T-helper 1 cell treated with Interleukin-12 subunit alpha and Interleukin-12 subunit beta and Interleukin-4 antibody, amounts not matched to agents 30 μg/mL and 1 μg/mL, for 36 hours (primary cell): ENCODE results near the gene GPR34.
"Not testable (repeated sequence)": the region's sequence is repeated elsewhere in the genome, so short reads cannot be mapped to it uniquely, and the experiment has no call there.

Experiments
- H3K27ac Mint-ChIP-seq: one replicate; pipeline ENCODE4 v1.8.0; 2021; ENCODE audit warnings: mild to moderate bottlenecking, mixed read lengths
- H3K27me3 Mint-ChIP-seq: one replicate; pipeline ENCODE4 v1.8.0; 2021; ENCODE audit warnings: low read depth, mixed read lengths
- H3K36me3 Mint-ChIP-seq: one replicate; pipeline ENCODE4 v1.8.0; 2021; ENCODE audit warnings: low read depth, mixed read lengths
- H3K4me1 Mint-ChIP-seq: one replicate; pipeline ENCODE4 v1.8.0; 2021; ENCODE audit warnings: low read depth, mixed read lengths
- H3K4me3 Mint-ChIP-seq: one replicate; pipeline ENCODE4 v1.8.0; 2021; ENCODE audit warnings: mild to moderate bottlenecking, moderate library complexity, mixed read lengths
- H3K9me3 Mint-ChIP-seq: one replicate; pipeline ENCODE4 v1.8.0; 2021; ENCODE audit warnings: mixed read lengths

Gene GPR34

DNA sequence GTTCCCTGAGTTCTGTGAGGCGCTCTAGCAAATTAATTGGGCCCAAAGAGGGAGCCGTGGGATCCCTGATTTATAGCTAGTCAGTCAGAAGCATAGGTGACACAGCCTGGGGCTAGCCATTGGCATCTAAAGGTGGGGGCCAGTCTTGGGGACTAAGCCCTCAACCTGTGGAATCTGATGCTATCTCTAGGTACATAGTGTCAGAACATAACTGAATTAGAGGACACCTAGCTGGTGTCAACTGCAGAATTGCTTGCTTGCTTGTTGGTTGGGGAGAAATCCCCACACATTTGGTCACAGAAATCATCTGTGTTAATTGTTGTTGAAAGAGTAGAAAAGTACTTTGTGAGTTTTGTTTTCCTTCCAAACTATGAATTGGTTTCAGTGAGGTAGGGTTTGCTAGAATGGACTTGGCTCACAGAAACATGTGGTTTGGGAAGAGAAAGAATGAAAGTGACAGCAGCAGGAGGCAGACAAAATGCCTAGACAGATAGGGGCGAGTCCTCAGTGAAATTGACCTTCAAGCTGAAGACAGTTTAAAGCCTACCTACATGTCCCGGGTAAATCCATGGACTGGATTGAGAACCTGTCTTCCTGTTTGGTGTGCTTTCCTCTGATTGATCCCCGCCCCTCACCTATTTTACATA is 22.4 kb downstream of the GPR34 start:
- Mint-ChIP-seq H3K36me3 (peaks cover 13% of the 10 kb centered on the region), H3K9me3 (no peaks in the 10 kb centered on the region), H3K4me3 (no peak overlapping the region), H3K4me1 (peaks cover 34% of the 10 kb centered on the region), H3K27ac (no peak overlapping the region), H3K27me3 (no peaks in the 10 kb centered on the region)

GRCh38 chrX:41716222-41716621 is 27.4 kb downstream of the GPR34 start:
- peaks cover 20% of the 10 kb centered on the region for H3K9me3 Mint-ChIP-seq
- H3K27ac Mint-ChIP-seq: peak overlapping the region; percentile 68
- H3K4me1 Mint-ChIP-seq: peaks cover 37% of the 10 kb centered on the region
- no peaks in the 10 kb centered on the region for H3K27me3 Mint-ChIP-seq
- peaks cover 30% of the 10 kb centered on the region for H3K36me3 Mint-ChIP-seq
- no peak overlapping the region for H3K4me3 Mint-ChIP-seq

GRCh38 chrX:41716767-41717473 is 28.1 kb downstream of the GPR34 start:
- Mint-ChIP-seq H3K27ac (peak overlapping the region; percentile 90), H3K36me3 (peaks cover 34% of the 10 kb centered on the region), H3K4me1 (peaks cover 40% of the 10 kb centered on the region), H3K4me3 (no peak overlapping the region), H3K27me3 (no peaks in the 10 kb centered on the region), H3K9me3 (peaks cover 20% of the 10 kb centered on the region)

- H3K36me3 Mint-ChIP-seq: peaks cover 36% of the 10 kb centered on the region
- H3K27ac Mint-ChIP-seq: no peak overlapping the region
- H3K27me3 Mint-ChIP-seq: no peaks in the 10 kb centered on the region
- H3K4me3 Mint-ChIP-seq: no peak overlapping the region
- peaks cover 25% of the 10 kb centered on the region for H3K9me3 Mint-ChIP-seq
- peaks cover 42% of the 10 kb centered on the region for H3K4me1 Mint-ChIP-seq
These were observed 29.9 kb downstream of the GPR34 start for GRCh38 chrX:41718481-41719235.

DNA sequence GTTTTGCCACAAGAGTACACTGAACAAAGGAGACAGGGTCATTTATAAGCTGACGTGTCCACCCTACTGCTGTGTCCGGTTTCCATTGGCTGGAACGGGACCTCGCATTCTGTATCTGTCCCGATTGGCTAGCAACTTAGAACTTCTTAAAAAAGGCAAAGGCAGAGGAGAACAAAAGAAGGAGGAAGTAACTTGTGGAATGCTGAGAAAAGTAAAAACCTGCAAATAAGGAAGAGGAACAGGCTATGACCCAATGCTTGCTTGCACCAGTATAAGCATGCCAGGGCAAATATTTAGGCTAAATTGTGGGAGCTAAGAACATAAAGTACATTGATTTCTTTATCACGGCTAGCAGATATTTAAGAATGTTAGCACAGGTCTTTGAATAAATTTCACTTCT is 30.8 kb downstream of the GPR34 start:
- not testable (repeated sequence) for H3K4me3 Mint-ChIP-seq, H3K27me3 Mint-ChIP-seq
- peaks cover 25% of the 10 kb centered on the region for H3K9me3 Mint-ChIP-seq
- H3K27ac Mint-ChIP-seq: peak overlapping the region; percentile 63
- peaks cover 31% of the 10 kb centered on the region for H3K36me3 Mint-ChIP-seq
- H3K4me1 Mint-ChIP-seq: peaks cover 39% of the 10 kb centered on the region

- Mint-ChIP-seq H3K36me3 (peaks cover 31% of the 10 kb centered on the region), H3K4me1 (peaks cover 36% of the 10 kb centered on the region), H3K27me3 (no peaks in the 10 kb centered on the region), H3K27ac (peak overlapping the region; percentile 76), H3K9me3 (peaks cover 25% of the 10 kb centered on the region), H3K4me3 (no peak overlapping the region)
These were observed 31.5 kb downstream of the GPR34 start for GRCh38 chrX:41720125-41720779.

- peaks cover 25% of the 10 kb centered on the region for H3K9me3 Mint-ChIP-seq
- H3K27me3 Mint-ChIP-seq: no peaks in the 10 kb centered on the region
- peaks cover 31% of the 10 kb centered on the region for H3K36me3 Mint-ChIP-seq
- no peak overlapping the region for H3K27ac Mint-ChIP-seq
- peaks cover 26% of the 10 kb centered on the region for H3K4me1 Mint-ChIP-seq
- no peak overlapping the region for H3K4me3 Mint-ChIP-seq
These were observed 32.8 kb downstream of the GPR34 start for GRCh38 chrX:41721590-41721989.

- Mint-ChIP-seq H3K9me3 (peaks cover 19% of the 10 kb centered on the region), H3K4me1 (peaks cover 20% of the 10 kb centered on the region), H3K36me3 (peaks cover 30% of the 10 kb centered on the region), H3K4me3 (no peak overlapping the region), H3K27me3 (no peaks in the 10 kb centered on the region), H3K27ac (peak overlapping the region; percentile 21)
These were observed 33.4 kb downstream of the GPR34 start for GRCh38 chrX:41722214-41722613.

GRCh38 chrX:41722816-41723618 is 34.2 kb downstream of the GPR34 start:
- H3K4me1 Mint-ChIP-seq: peaks cover 20% of the 10 kb centered on the region
- H3K36me3 Mint-ChIP-seq: peaks cover 32% of the 10 kb centered on the region
- peaks cover 15% of the 10 kb centered on the region for H3K9me3 Mint-ChIP-seq
- no peak overlapping the region for H3K27ac Mint-ChIP-seq
- no peaks in the 10 kb centered on the region for H3K27me3 Mint-ChIP-seq
- no peak overlapping the region for H3K4me3 Mint-ChIP-seq

GRCh38 chrX:41723826-41724225 is 35.1 kb downstream of the GPR34 start, which contains the start of gene GPR82:
GPR82 (plus strand) TSS chrX:41724181; CDS start chrX:41727027, 2,846 bp downstream.
- Mint-ChIP-seq H3K4me3 (no peak within 1 kb of the TSS), H3K9me3 (peaks cover 15% of the 10 kb centered on the region), H3K4me1 (peaks cover 20% of the 10 kb centered on the region), H3K27ac (no peak within 1 kb of the TSS), H3K27me3 (no peaks in the 10 kb centered on the region), H3K36me3 (peaks cover 29% of the 10 kb centered on the region)

DNA sequence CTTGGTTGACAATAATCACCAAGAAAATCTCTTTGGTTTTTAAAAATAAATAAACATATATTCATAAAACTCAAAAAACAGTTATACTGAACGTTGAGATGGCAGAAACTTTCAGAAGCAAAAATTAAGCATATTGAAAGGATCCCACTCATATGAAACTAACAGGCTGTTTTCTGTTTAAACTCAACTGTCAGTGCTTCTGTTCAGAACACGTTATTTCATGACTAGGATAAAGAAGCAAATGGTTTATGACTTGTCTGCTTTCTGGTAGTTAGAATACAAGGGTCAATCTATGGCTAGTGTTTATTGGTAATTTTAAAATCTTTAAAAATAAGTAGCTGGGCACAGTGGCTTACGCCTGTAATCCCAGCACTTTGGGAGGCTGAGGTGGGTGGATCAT is 39.4 kb downstream of the GPR34 start:
- Mint-ChIP-seq H3K36me3 (peaks cover 15% of the 10 kb centered on the region), H3K9me3 (no peaks in the 10 kb centered on the region), H3K27ac (no peak overlapping the region), H3K27me3 (no peaks in the 10 kb centered on the region), H3K4me3 (no peak overlapping the region), H3K4me1 (peaks cover 10% of the 10 kb centered on the region)

DNA sequence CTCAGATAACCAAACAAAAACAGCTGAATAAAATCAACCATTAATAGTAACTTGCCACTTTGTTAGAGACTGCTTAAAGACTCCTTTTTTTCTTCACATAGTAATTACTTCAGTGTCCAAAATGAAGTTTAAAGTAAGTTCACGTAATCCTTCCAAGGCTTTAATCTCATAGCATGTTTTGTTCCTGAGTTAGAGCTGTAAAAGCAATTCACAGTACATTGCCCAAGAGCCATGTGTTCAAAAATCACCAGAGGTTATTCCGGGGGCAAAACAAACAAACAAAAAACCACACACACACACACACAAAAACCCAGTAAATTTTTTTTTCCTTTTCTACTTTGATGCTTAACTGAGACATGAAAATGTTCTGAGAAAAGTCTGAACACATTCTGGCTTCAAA is 41.3 kb downstream of the GPR34 start:
- H3K36me3 Mint-ChIP-seq: peaks cover 15% of the 10 kb centered on the region
- no peaks in the 10 kb centered on the region for H3K27me3 Mint-ChIP-seq
- H3K4me1 Mint-ChIP-seq: peaks cover 19% of the 10 kb centered on the region
- H3K4me3 Mint-ChIP-seq: no peak overlapping the region
- H3K27ac Mint-ChIP-seq: no peak overlapping the region
- no peaks in the 10 kb centered on the region for H3K9me3 Mint-ChIP-seq

- no peaks in the 10 kb centered on the region for H3K9me3 Mint-ChIP-seq
- no peak overlapping the region for H3K27ac Mint-ChIP-seq
- H3K27me3 Mint-ChIP-seq: no peaks in the 10 kb centered on the region
- H3K4me3 Mint-ChIP-seq: no peak overlapping the region
- peaks cover 31% of the 10 kb centered on the region for H3K4me1 Mint-ChIP-seq
- H3K36me3 Mint-ChIP-seq: peaks cover 15% of the 10 kb centered on the region
These were observed 43.5 kb downstream of the GPR34 start for GRCh38 chrX:41732260-41732659.

DNA sequence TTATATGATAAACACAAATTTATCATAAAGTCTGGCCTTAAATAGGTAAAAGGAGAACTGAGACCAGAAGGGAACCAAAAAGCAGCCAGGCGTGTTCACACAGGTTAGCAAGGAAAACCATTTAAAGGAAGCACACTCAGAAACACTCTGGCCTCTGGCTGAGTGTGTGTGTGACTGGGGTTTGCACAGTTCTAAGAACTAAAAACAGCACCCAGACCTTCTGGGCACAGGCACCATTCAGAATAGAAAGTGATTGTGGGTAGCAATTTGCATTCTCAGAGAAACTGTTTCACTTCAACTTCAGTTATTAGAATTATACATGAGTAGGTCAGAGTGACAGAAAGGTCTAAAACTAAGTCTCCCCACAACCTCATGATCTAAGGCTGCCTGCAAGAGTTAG is 45.2 kb downstream of the GPR34 start:
- H3K4me1 Mint-ChIP-seq: peaks cover 32% of the 10 kb centered on the region
- H3K9me3 Mint-ChIP-seq: no peaks in the 10 kb centered on the region
- H3K27ac Mint-ChIP-seq: peak overlapping the region; percentile 60
- peaks cover 12% of the 10 kb centered on the region for H3K36me3 Mint-ChIP-seq
- peak overlapping the region; percentile 73 for H3K4me3 Mint-ChIP-seq
- H3K27me3 Mint-ChIP-seq: no peaks in the 10 kb centered on the region
